ENCODE results near the gene TGFBR2.

TGFBR2 gene

GRCh38 chr3:30693470-30694120 lies 87.2 kb downstream of the TGFBR2 start:
- peak; percentile 45 for DNase-seq (ENCODE audit: low spot score)
- in situ Hi-C loops (cut with MboI; ENCODE audit: low sequenced_read_pairs, unreplicated experiment): loop anchor here (25.0 kb wide), 1 partner anchor 481 kb away; no protein-coding TSS in a partner anchor
- peak; percentile 57 for TF ChIP-seq CTCF (IDR thresholded peaks at IDR 0.05; ENCODE audit: borderline replicate concordance, control extremely low read depth, extremely low read depth, insufficient read depth, missing control alignments)

GRCh38 chr3:30694148-30694547 lies 87.7 kb downstream of the TGFBR2 start:
- DNase-seq (ENCODE audit: low spot score): no peak
- no peak for TF ChIP-seq CTCF (IDR thresholded peaks at IDR 0.05; ENCODE audit: borderline replicate concordance, control extremely low read depth, extremely low read depth, insufficient read depth, missing control alignments)
- in situ Hi-C loops (cut with MboI; ENCODE audit: low sequenced_read_pairs, unreplicated experiment): loop anchor here (25.0 kb wide), 1 partner anchor 482 kb away; no protein-coding TSS in a partner anchor

- in situ Hi-C loops (cut with MboI; ENCODE audit: low sequenced_read_pairs, unreplicated experiment): loop anchor here (25.0 kb wide), 1 partner anchor 482 kb away; no protein-coding TSS in a partner anchor
- TF ChIP-seq CTCF (IDR thresholded peaks at IDR 0.05; ENCODE audit: borderline replicate concordance, control extremely low read depth, extremely low read depth, insufficient read depth, missing control alignments): no peak
- DNase-seq (ENCODE audit: low spot score): no peak
Measured at GRCh38 chr3:30694668-30695067, 88.3 kb downstream of the TGFBR2 start.

- in situ Hi-C loops (cut with MboI; ENCODE audit: low sequenced_read_pairs, unreplicated experiment): loop anchor here (25.0 kb wide), 1 partner anchor 483 kb away; no protein-coding TSS in a partner anchor
- no peak for DNase-seq (ENCODE audit: low spot score)
- TF ChIP-seq CTCF (IDR thresholded peaks at IDR 0.05; ENCODE audit: borderline replicate concordance, control extremely low read depth, extremely low read depth, insufficient read depth, missing control alignments): no peak
Measured at GRCh38 chr3:30695302-30696061, 89.1 kb downstream of the TGFBR2 start.

GRCh38 chr3:30696403-30696819 lies 90.0 kb downstream of the TGFBR2 start:
- no peak for DNase-seq (ENCODE audit: low spot score)
- in situ Hi-C loops (cut with MboI; ENCODE audit: low sequenced_read_pairs, unreplicated experiment): loop anchor here (25.0 kb wide), 1 partner anchor 484 kb away; no protein-coding TSS in a partner anchor
- no peak for TF ChIP-seq CTCF (IDR thresholded peaks at IDR 0.05; ENCODE audit: borderline replicate concordance, control extremely low read depth, extremely low read depth, insufficient read depth, missing control alignments)

- TF ChIP-seq CTCF (IDR thresholded peaks at IDR 0.05; ENCODE audit: borderline replicate concordance, control extremely low read depth, extremely low read depth, insufficient read depth, missing control alignments): no peak
- in situ Hi-C loops (cut with MboI; ENCODE audit: low sequenced_read_pairs, unreplicated experiment): loop anchor here (25.0 kb wide), 1 partner anchor 485 kb away; no protein-coding TSS in a partner anchor
- no peak for DNase-seq (ENCODE audit: low spot score)
Measured at GRCh38 chr3:30696896-30697295, 90.5 kb downstream of the TGFBR2 start.

Measured in GM13976 (cell line).